ENCODE measurements around the gene PPP3CB.

DNA sequence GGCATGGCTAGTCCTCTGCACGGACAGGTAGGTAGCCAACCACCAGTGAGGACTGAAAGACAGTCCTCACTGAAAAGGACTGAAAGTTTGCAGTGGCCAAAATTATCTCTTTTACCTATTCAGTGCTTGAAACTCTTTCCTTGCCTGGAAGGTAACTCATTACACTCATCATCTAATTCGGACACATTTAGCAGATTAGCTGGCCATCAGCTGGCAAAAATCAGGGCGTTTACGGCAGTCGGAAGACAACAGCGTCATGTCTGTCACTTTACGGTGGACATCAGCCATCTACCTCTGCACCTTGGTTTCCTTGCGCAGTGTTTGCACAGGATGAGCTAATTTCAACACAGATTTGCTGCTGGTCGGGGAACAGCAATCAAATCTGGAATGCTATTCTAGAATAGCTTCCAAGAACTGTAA is 82.7 kb downstream of the PPP3CB start:
- no peak for TF ChIP-seq CTCF (IDR thresholded peaks at IDR 0.05)
- TF ChIP-seq POLR2AphosphoS5 (IDR thresholded peaks at IDR 0.05): no peak
- TF ChIP-seq POLR2A (IDR thresholded peaks at IDR 0.05): no peak
- no peak for TF ChIP-seq EP300 (IDR thresholded peaks at IDR 0.05)
